ENCODE data around the gene DOCK11. TPM values are rescaled to one million over a fixed set of nuclear protein-coding genes. Genes with fewer than 3 reads are reported as not detected.

DOCK11 gene
- total RNA-seq, 2 donors from 2014 or later, result 3.1 to 3.4 TPM

- H3K9me3 ChIP-seq (ENCODE audit: control insufficient read depth, low read length), result no peaks in the 10 kb centered on the region
- no peaks in the 10 kb centered on the region for H3K36me3 ChIP-seq (ENCODE audit: control insufficient read depth, insufficient read depth, low read length)
- no peak overlapping the region for H3K27ac ChIP-seq (ENCODE audit: low read depth, low read length)
- no peak overlapping the region for H3K27ac Mint-ChIP-seq
- no peak for DNase-seq
- H3K27me3 ChIP-seq (ENCODE audit: control insufficient read depth, insufficient read depth, low read length, poor library complexity, severe bottlenecking), result no peaks in the 10 kb centered on the region
- no peaks in the 10 kb centered on the region for H3K27me3 Mint-ChIP-seq (ENCODE audit: insufficient read depth)
- TF ChIP-seq CTCF (conservative IDR thresholded peaks at IDR 0.05), result no peak
- no peak overlapping the region for H3K9ac ChIP-seq (ENCODE audit: extremely low read depth, low read length, poor library complexity, severe bottlenecking)
- H3K4me1 ChIP-seq (ENCODE audit: control insufficient read depth, insufficient read depth, low read length), result no peaks in the 10 kb centered on the region
- H3K4me3 Mint-ChIP-seq, result no peak overlapping the region
- no peaks in the 10 kb centered on the region for H3K36me3 Mint-ChIP-seq (ENCODE audit: low read depth)
- H3K9me3 Mint-ChIP-seq, result peaks cover 35% of the 10 kb centered on the region
- 91% methylated on average over 3 of the region's 4 CpGs; no CpG with 5 or more reads in 1 of the 2 experiments for WGBS, 2 experiments (ENCODE audit: insufficient coverage in 1 of 2, insufficient read length in 1 of 2)
- no peak overlapping the region for H3K4me3 ChIP-seq (ENCODE audit: low read length)
- no peaks in the 10 kb centered on the region for H3K4me1 Mint-ChIP-seq
Measured at GRCh38 chrX:118632862-118633261, 137.2 kb downstream of the DOCK11 start.

- no peak overlapping the region for H3K9ac ChIP-seq (ENCODE audit: extremely low read depth, low read length, poor library complexity, severe bottlenecking)
- no peaks in the 10 kb centered on the region for H3K27me3 ChIP-seq (ENCODE audit: control insufficient read depth, insufficient read depth, low read length, poor library complexity, severe bottlenecking)
- Mint-ChIP-seq H3K4me3 (no peak overlapping the region), H3K27ac (no peak overlapping the region), H3K9me3 (peaks cover 40% of the 10 kb centered on the region), H3K36me3 (ENCODE audit: low read depth) (no peaks in the 10 kb centered on the region), H3K27me3 (ENCODE audit: insufficient read depth) (no peaks in the 10 kb centered on the region), H3K4me1 (no peaks in the 10 kb centered on the region)
- no peaks in the 10 kb centered on the region for H3K4me1 ChIP-seq (ENCODE audit: control insufficient read depth, insufficient read depth, low read length)
- H3K27ac ChIP-seq (ENCODE audit: low read depth, low read length), result no peak overlapping the region
- WGBS, 2 experiments (ENCODE audit: insufficient coverage in 1 of 2, insufficient read length in 1 of 2), result 89 to 100% methylated on average over 2 to 6 of the region's 6 CpGs
- H3K4me3 ChIP-seq (ENCODE audit: low read length), result no peak overlapping the region
- no peak for TF ChIP-seq CTCF (conservative IDR thresholded peaks at IDR 0.05)
- H3K9me3 ChIP-seq (ENCODE audit: control insufficient read depth, low read length), result no peaks in the 10 kb centered on the region
- no peaks in the 10 kb centered on the region for H3K36me3 ChIP-seq (ENCODE audit: control insufficient read depth, insufficient read depth, low read length)
- no peak for DNase-seq
Measured at GRCh38 chrX:118633530-118633929, 137.9 kb downstream of the DOCK11 start.

- TF ChIP-seq CTCF (conservative IDR thresholded peaks at IDR 0.05), result no peak
- no peak overlapping the region for H3K9ac ChIP-seq (ENCODE audit: extremely low read depth, low read length, poor library complexity, severe bottlenecking)
- no peak overlapping the region for H3K27ac Mint-ChIP-seq
- no peaks in the 10 kb centered on the region for H3K4me1 Mint-ChIP-seq
- H3K4me3 Mint-ChIP-seq, result no peak overlapping the region
- no peak overlapping the region for H3K4me3 ChIP-seq (ENCODE audit: low read length)
- H3K27ac ChIP-seq (ENCODE audit: low read depth, low read length), result no peak overlapping the region
- no peaks in the 10 kb centered on the region for H3K27me3 Mint-ChIP-seq (ENCODE audit: insufficient read depth)
- no peaks in the 10 kb centered on the region for H3K4me1 ChIP-seq (ENCODE audit: control insufficient read depth, insufficient read depth, low read length)
- H3K36me3 Mint-ChIP-seq (ENCODE audit: low read depth), result no peaks in the 10 kb centered on the region
- H3K9me3 Mint-ChIP-seq, result peaks cover 40% of the 10 kb centered on the region
- 97 to 100% methylated on average over 2 to 18 of the region's 18 CpGs for WGBS, 2 experiments (ENCODE audit: insufficient coverage in 1 of 2, insufficient read length in 1 of 2)
- no peaks in the 10 kb centered on the region for H3K9me3 ChIP-seq (ENCODE audit: control insufficient read depth, low read length)
- DNase-seq, result no peak
- H3K27me3 ChIP-seq (ENCODE audit: control insufficient read depth, insufficient read depth, low read length, poor library complexity, severe bottlenecking), result no peaks in the 10 kb centered on the region
- no peaks in the 10 kb centered on the region for H3K36me3 ChIP-seq (ENCODE audit: control insufficient read depth, insufficient read depth, low read length)
Measured at GRCh38 chrX:118634336-118634735, 138.7 kb downstream of the DOCK11 start.
